Transverse colon (tissue), 4 donors: ENCODE measurements around the gene SQOR.

Experiments used
- EP300 ChIP-seq: sonication (generic); formaldehyde crosslinking; IDR thresholded peaks from one replicate; pipeline ENCODE4 v1.6.1; 2017; ENCODE audit warnings: antibody characterized with exemption, low read depth
- POLR2A ChIP-seq: fragments of 450-650 bp; IDR thresholded peaks from one replicate; pipeline ENCODE4 v1.6.1; 2016; ENCODE audit warnings: antibody characterized with exemption, mild to moderate bottlenecking, moderate library complexity
- POLR2AphosphoS5 ChIP-seq, 3 donors: sonication (generic); formaldehyde crosslinking; IDR thresholded peaks; one replicate each; pipeline ENCODE4 v1.6.1; 2016; ENCODE audit warnings: antibody characterized with exemption in 3 of 3
- TF ChIP-seq, protein P1 (sequence below), 5 experiments: fragments of 200-600 bp in 3 of 5; fragments of 450-650 bp in 2 of 5; sonication (generic) in 3 of 5; IDR thresholded peaks; 1 replicate in 2 of 5; 2 replicates in 3 of 5; pipeline ENCODE4 v1.5.1; 2016 to 2017; ENCODE audit warnings: antibody characterized with exemption in 5 of 5, inconsistent platforms in 3 of 5, mild to moderate bottlenecking in 2 of 5, moderate library complexity in 1 of 5

DNA sequence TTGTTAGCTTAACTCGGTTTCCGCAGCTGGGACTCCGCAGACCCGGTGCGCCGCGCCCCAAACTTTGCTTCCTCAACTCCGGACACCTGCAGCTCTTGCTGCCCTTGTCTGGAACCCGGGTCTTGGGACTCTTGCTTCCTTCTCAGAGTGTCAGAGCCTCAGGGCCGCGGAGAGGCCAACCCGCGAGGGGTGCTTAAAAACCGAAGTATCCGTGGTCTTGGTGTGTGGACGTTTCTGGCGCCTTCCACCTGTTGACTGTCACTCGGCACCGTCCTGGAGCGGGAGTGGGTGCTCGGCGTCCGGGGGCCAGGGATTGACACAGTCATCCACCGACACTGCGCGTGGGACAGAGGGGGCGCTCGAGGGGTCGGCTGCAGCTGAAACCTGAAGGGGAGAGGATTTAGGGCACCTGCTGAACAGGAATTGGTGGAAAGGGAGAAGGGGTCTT, 386 bp downstream of the SQOR start:
- TF ChIP-seq POLR2A: peak; percentile 19
- TF ChIP-seq, protein P1, sequence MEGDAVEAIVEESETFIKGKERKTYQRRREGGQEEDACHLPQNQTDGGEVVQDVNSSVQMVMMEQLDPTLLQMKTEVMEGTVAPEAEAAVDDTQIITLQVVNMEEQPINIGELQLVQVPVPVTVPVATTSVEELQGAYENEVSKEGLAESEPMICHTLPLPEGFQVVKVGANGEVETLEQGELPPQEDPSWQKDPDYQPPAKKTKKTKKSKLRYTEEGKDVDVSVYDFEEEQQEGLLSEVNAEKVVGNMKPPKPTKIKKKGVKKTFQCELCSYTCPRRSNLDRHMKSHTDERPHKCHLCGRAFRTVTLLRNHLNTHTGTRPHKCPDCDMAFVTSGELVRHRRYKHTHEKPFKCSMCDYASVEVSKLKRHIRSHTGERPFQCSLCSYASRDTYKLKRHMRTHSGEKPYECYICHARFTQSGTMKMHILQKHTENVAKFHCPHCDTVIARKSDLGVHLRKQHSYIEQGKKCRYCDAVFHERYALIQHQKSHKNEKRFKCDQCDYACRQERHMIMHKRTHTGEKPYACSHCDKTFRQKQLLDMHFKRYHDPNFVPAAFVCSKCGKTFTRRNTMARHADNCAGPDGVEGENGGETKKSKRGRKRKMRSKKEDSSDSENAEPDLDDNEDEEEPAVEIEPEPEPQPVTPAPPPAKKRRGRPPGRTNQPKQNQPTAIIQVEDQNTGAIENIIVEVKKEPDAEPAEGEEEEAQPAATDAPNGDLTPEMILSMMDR (IDR thresholded peaks at IDR 0.05): peak; percentile 51 to 75 (median 68)
- no peak for TF ChIP-seq POLR2AphosphoS5 (IDR thresholded peaks at IDR 0.05)
- no peak for TF ChIP-seq EP300
